Liver (tissue), 9 donors: ENCODE measurements around the gene PPT1. TPM values are rescaled to one million over a fixed set of nuclear protein-coding genes. Genes with fewer than 3 reads are reported as not detected.

Experiments
- DNase-seq: peaks from one replicate; pipeline ENCODE4 v3.0.0-alpha.2; 2017; ENCODE audit warnings: low spot score
- H3K27ac ChIP-seq, 2 donors: one replicate each; pipeline ENCODE4 v1.7.0; 2013; ENCODE audit warnings: inconsistent platforms in 2 of 2, low read length in 2 of 2, control low read depth in 1 of 2, low read depth in 1 of 2, mild to moderate bottlenecking in 1 of 2
- H3K27me3 ChIP-seq, 4 donors: one replicate each; pipeline versions ENCODE4 v1.6.1 to v1.7.0; 2013; ENCODE audit warnings: low read length in 3 of 4, inconsistent platforms in 1 of 4, mild to moderate bottlenecking in 1 of 4, moderate library complexity in 1 of 4; ENCODE audit not compliant: control insufficient read depth in 4 of 4, insufficient read depth in 4 of 4
- H3K36me3 ChIP-seq, 4 donors: one replicate each; pipeline versions ENCODE4 v1.6.1 to v1.7.0; 2013; ENCODE audit warnings: low read length in 3 of 4, mild to moderate bottlenecking in 3 of 4, low read depth in 1 of 4, moderate library complexity in 1 of 4; ENCODE audit not compliant: control insufficient read depth in 4 of 4, insufficient read depth in 3 of 4
- H3K4me1 ChIP-seq, 4 donors: one replicate each; pipeline versions ENCODE4 v1.6.1 to v1.7.0; 2013; ENCODE audit warnings: low read length in 3 of 4, mild to moderate bottlenecking in 3 of 4, moderate library complexity in 1 of 4; ENCODE audit not compliant: control insufficient read depth in 4 of 4, insufficient read depth in 4 of 4
- H3K4me3 ChIP-seq, 3 donors: one replicate each; pipeline versions ENCODE4 v1.6.1 to v1.7.0; 2013; ENCODE audit warnings: low read length in 3 of 3, control low read depth in 1 of 3, low read depth in 1 of 3, mild to moderate bottlenecking in 1 of 3
- H3K9ac ChIP-seq, 2 donors: one replicate each; pipeline ENCODE4 v1.7.0; 2013; ENCODE audit warnings: low read length in 2 of 2, mild to moderate bottlenecking in 2 of 2, moderate library complexity in 2 of 2, control low read depth in 1 of 2, low read depth in 1 of 2
- H3K9me3 ChIP-seq, 4 donors: one replicate each; pipeline versions ENCODE4 v1.6.1 to v1.7.0; 2013; ENCODE audit warnings: low read length in 3 of 4; ENCODE audit not compliant: control insufficient read depth in 4 of 4
- EGR1 ChIP-seq, 2 donors: IDR thresholded peaks; 2 replicates each; pipeline ENCODE4 v1.6.1; 2016 to 2018; ENCODE audit warnings: antibody characterized with exemption in 2 of 2, low read depth in 2 of 2
- FOXA1 ChIP-seq: IDR thresholded peaks from 2 replicates; pipeline ENCODE4 v1.6.1; 2016; ENCODE audit warnings: antibody characterized with exemption
- FOXA2 ChIP-seq: IDR thresholded peaks from 2 replicates; pipeline ENCODE4 v1.6.1; 2016; ENCODE audit warnings: antibody characterized with exemption
- GABPA ChIP-seq, 2 donors: IDR thresholded peaks in 1 of 2; conservative IDR thresholded peaks in 1 of 2; 2 replicates each; pipeline ENCODE4 v1.6.1; 2016; ENCODE audit warnings: antibody characterized with exemption in 2 of 2, mild to moderate bottlenecking in 1 of 2, moderate library complexity in 1 of 2
- HNF4A ChIP-seq, 2 donors: conservative IDR thresholded peaks; 2 replicates each; pipeline ENCODE4 v1.6.1; 2016; ENCODE audit warnings: antibody characterized with exemption in 2 of 2, mild to moderate bottlenecking in 2 of 2
- HNF4G ChIP-seq: IDR thresholded peaks from 2 replicates; pipeline ENCODE4 v1.6.1; 2016; ENCODE audit warnings: antibody characterized with exemption
- JUND ChIP-seq, 2 donors: IDR thresholded peaks; 2 replicates each; pipeline ENCODE4 v1.6.1; 2016; ENCODE audit warnings: antibody characterized with exemption in 2 of 2
- NR2F2 ChIP-seq: IDR thresholded peaks from 2 replicates; pipeline ENCODE4 v1.6.1; 2016; ENCODE audit warnings: antibody characterized with exemption
- RAD21 ChIP-seq, 2 donors: IDR thresholded peaks; 2 replicates each; pipeline ENCODE4 v1.6.1; 2016; ENCODE audit warnings: antibody characterized with exemption in 2 of 2, mild to moderate bottlenecking in 2 of 2
- RXRA ChIP-seq, 2 donors: IDR thresholded peaks; 2 replicates each; pipeline ENCODE4 v1.6.1; 2017 to 2018; ENCODE audit warnings: antibody characterized with exemption in 2 of 2, mild to moderate bottlenecking in 1 of 2
- SP1 ChIP-seq: IDR thresholded peaks from 2 replicates; pipeline ENCODE4 v1.6.1; 2018; ENCODE audit warnings: antibody characterized with exemption, mild to moderate bottlenecking
- TAF1 ChIP-seq: conservative IDR thresholded peaks from 2 replicates; pipeline ENCODE4 v1.6.1; 2016; ENCODE audit warnings: antibody characterized with exemption, mild to moderate bottlenecking
- YY1 ChIP-seq: IDR thresholded peaks from 2 replicates; pipeline ENCODE4 v1.6.1; 2016; ENCODE audit warnings: antibody characterized with exemption, mild to moderate bottlenecking
- WGBS: extraction: QIAGEN DNeasy Blood & Tissue Kit; methylation state at CpG from one replicate; pipeline ENCODE4 v1.1.7; 2013; 5-methylcytosine and 5-hydroxymethylcytosine counted together
- polyA plus RNA-seq, 2 donors: library from polyadenylated mRNA; stranded (reverse) in 1 of 2; unstranded in 1 of 2; fragments of 200-250 nt in 1 of 2; fragments of >200 nt in 1 of 2; fragmentation: Nextera tagmentation in 1 of 2; extraction: Ambion mirVana in 1 of 2; gene quantifications; one replicate each; pipeline versions ENCODE4 v1.2.1 to v1.2.3, GENCODE V29; 2013 to 2015
- total RNA-seq, 2 donors: library from RNA; depleted of rRNA; stranded (reverse); fragments of >200 nt; gene quantifications; one replicate each; pipeline ENCODE4 v1.2.3, GENCODE V29; 2014
- TF ChIP-seq, protein P1 (sequence below): IDR thresholded peaks from 2 replicates; pipeline ENCODE4 v1.6.1; 2016; ENCODE audit warnings: antibody characterized with exemption
- TF ChIP-seq, protein P2 (sequence below): IDR thresholded peaks from 2 replicates; pipeline ENCODE4 v1.6.1; 2016; ENCODE audit warnings: antibody characterized with exemption
- TF ChIP-seq, protein P3 (sequence below): IDR thresholded peaks from 2 replicates; pipeline ENCODE4 v1.6.1; 2016; ENCODE audit warnings: antibody characterized with exemption, mild to moderate bottlenecking
- TF ChIP-seq, protein P4 (sequence below): IDR thresholded peaks from 2 replicates; pipeline ENCODE4 v1.6.1; 2016; ENCODE audit warnings: antibody characterized with exemption
- TF ChIP-seq, protein P5 (sequence below): fragments of 150-350 bp; IDR thresholded peaks from 2 replicates; pipeline ENCODE4 v1.5.1; 2017; ENCODE audit warnings: improper control_type of control experiment, low read depth, low read length; ENCODE audit not compliant: missing input control
- donor health status: healthy.
- donor health status: healthy.
- donor health status: healthy.
- donor health status: healthy.
- donor health status: healthy.

PPT1 gene
- total and polyA plus RNA-seq, 4 donors: 15.4 to 46.8 (median 27.1) TPM

DNA sequence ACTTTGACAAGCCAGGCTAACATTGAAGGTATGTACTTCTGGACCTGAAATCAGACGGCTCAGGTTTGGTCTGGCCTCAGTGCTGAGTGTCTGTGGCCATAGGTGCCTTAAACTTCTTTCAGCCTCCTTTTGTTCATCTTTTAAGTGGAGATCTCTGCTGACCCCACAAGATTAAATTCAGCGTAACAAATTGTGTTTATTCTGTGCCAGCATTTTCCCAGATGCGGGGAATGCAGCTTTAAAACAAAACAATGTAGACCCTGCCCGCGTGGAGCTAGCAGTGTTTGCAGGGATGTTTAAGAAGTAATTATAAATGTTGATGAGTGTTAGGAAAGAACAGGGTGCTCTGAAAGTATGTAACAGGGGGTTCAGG lies 55.6 kb downstream of the PPT1 start:
- Histone ChIP-seq H3K9ac (peak overlapping the region; percentile 72 to 92), H3K9me3 (no peaks in the 10 kb centered on the region), H3K4me3 (peak overlapping the region; percentile 90 to 98 (median 95)), H3K27me3 (no peaks in the 10 kb centered on the region), H3K4me1 (peaks cover 3 to 35% (median 23%) of the 10 kb centered on the region in 4 donors), H3K36me3 (peaks cover 0 to 2% (median 0%) of the 10 kb centered on the region in 4 donors), H3K27ac (peak overlapping the region; percentile 73 to 99)
- no peak for DNase-seq
- no peak for TF ChIP-seq FOXA1
- TF ChIP-seq, protein P1, sequence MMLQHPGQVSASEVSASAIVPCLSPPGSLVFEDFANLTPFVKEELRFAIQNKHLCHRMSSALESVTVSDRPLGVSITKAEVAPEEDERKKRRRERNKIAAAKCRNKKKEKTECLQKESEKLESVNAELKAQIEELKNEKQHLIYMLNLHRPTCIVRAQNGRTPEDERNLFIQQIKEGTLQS: no peak
- TF ChIP-seq, protein P2, sequence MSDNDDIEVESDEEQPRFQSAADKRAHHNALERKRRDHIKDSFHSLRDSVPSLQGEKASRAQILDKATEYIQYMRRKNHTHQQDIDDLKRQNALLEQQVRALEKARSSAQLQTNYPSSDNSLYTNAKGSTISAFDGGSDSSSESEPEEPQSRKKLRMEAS: no peak
- no peak for TF ChIP-seq YY1
- WGBS: 33% methylated on average over 5 of the region's 5 CpGs

DNA sequence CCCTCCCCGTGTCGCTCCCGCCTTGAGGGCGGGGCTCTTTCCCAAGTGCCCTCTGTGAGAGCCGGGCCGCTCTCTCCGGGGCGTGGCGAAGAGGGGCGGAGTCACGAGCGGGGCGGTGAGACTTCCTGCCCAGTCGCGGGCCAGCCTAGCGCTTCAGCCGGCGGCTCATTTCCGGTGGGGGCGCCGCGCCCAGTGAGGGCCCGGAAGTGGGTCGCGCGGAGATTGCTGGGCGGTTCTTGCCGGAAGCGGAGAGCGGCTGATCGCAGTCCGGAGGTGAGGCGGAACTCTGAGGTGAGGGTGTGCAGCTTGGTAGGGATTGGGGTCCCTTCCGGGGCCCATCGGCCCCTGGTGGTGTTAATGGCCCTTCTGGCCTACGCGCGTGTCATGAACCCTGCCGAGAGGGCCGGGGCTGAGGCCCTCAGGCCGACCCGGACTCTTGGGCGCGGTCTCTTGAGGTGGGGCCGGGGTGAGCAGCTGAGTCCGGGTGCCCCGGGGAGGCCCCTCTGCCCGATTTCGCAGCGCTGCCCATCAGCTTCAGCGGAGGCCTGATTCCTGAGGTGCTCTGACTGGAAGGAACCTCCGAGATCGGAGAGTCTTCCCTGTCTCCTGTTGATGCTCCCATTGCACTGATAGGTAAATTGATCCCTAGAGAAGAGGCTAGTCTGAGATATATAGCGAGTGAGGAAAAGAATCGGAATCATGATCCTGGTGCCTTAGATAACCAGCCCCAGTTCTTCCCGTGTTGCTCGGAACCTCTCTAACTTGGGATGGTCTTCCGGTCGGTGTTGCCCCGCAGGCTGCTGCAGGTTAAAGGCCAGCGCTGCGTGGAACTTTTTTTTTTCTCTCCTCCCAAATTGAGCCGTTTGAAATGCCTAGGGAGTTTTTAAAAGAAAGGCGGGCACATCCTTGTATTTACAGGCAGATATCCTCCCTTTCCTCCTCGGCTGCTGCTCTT lies 56.3 kb downstream of the PPT1 start, which contains the start of gene CAP1:
Gene CAP1 (plus strand): TSS at position 219 of the 955 bp plus-strand sequence. CDS start 18,618 bp downstream, outside the sequence.
- under 1% methylated on average over 65 of the region's 65 CpGs for WGBS
- peaks cover 3 to 35% (median 24%) of the 10 kb centered on the region in 4 donors for H3K4me1 ChIP-seq

More for the DNA sequence above, 56.3 kb downstream of the PPT1 start, which contains the start of gene CAP1:
- Histone ChIP-seq H3K9me3 (no peaks in the 10 kb centered on the region), H3K27ac (peak within 1 kb of the TSS; percentile 91 to 99), H3K27me3 (no peaks in the 10 kb centered on the region), H3K9ac (peak within 1 kb of the TSS; percentile 83 to 96), H3K4me3 (peak within 1 kb of the TSS; percentile 90 to 98 (median 95)), H3K36me3 (peaks cover 0 to 2% (median 0%) of the 10 kb centered on the region in 4 donors)
- TF ChIP-seq SP1: peak; percentile 93
- TF ChIP-seq HNF4A (conservative IDR thresholded peaks at IDR 0.05): no peak
- TF ChIP-seq, protein P3, sequence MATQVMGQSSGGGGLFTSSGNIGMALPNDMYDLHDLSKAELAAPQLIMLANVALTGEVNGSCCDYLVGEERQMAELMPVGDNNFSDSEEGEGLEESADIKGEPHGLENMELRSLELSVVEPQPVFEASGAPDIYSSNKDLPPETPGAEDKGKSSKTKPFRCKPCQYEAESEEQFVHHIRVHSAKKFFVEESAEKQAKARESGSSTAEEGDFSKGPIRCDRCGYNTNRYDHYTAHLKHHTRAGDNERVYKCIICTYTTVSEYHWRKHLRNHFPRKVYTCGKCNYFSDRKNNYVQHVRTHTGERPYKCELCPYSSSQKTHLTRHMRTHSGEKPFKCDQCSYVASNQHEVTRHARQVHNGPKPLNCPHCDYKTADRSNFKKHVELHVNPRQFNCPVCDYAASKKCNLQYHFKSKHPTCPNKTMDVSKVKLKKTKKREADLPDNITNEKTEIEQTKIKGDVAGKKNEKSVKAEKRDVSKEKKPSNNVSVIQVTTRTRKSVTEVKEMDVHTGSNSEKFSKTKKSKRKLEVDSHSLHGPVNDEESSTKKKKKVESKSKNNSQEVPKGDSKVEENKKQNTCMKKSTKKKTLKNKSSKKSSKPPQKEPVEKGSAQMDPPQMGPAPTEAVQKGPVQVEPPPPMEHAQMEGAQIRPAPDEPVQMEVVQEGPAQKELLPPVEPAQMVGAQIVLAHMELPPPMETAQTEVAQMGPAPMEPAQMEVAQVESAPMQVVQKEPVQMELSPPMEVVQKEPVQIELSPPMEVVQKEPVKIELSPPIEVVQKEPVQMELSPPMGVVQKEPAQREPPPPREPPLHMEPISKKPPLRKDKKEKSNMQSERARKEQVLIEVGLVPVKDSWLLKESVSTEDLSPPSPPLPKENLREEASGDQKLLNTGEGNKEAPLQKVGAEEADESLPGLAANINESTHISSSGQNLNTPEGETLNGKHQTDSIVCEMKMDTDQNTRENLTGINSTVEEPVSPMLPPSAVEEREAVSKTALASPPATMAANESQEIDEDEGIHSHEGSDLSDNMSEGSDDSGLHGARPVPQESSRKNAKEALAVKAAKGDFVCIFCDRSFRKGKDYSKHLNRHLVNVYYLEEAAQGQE: no peak
- TF ChIP-seq FOXA1: no peak
- peak; percentile 29 to 34 for TF ChIP-seq RXRA (IDR thresholded peaks at IDR 0.05)
- TF ChIP-seq, protein P4, sequence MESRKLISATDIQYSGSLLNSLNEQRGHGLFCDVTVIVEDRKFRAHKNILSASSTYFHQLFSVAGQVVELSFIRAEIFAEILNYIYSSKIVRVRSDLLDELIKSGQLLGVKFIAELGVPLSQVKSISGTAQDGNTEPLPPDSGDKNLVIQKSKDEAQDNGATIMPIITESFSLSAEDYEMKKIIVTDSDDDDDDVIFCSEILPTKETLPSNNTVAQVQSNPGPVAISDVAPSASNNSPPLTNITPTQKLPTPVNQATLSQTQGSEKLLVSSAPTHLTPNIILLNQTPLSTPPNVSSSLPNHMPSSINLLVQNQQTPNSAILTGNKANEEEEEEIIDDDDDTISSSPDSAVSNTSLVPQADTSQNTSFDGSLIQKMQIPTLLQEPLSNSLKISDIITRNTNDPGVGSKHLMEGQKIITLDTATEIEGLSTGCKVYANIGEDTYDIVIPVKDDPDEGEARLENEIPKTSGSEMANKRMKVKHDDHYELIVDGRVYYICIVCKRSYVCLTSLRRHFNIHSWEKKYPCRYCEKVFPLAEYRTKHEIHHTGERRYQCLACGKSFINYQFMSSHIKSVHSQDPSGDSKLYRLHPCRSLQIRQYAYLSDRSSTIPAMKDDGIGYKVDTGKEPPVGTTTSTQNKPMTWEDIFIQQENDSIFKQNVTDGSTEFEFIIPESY: peak; percentile 56
- peak in 1 of 2 donors; percentile 57 for TF ChIP-seq JUND (IDR thresholded peaks at IDR 0.05)
- peak; percentile 17 to 24 for TF ChIP-seq RAD21 (IDR thresholded peaks at IDR 0.05)
- no peak for TF ChIP-seq HNF4G
- peak; percentile 11 for TF ChIP-seq TAF1
- TF ChIP-seq YY1: peak; percentile 41
- TF ChIP-seq, protein P2: peak; percentile 63
- TF ChIP-seq GABPA (IDR thresholded peaks at IDR 0.05 in 1 of 2, conservative IDR thresholded peaks at IDR 0.05 in 1 of 2): peak; percentile 93 to 98
- TF ChIP-seq, protein P1: no peak
- TF ChIP-seq NR2F2: peak; percentile 64
- TF ChIP-seq EGR1 (IDR thresholded peaks at IDR 0.05; ENCODE audit: low read depth in 2 of 2): peak; percentile 41 to 81
- TF ChIP-seq FOXA2: peak; percentile 17
- TF ChIP-seq, protein P5, sequence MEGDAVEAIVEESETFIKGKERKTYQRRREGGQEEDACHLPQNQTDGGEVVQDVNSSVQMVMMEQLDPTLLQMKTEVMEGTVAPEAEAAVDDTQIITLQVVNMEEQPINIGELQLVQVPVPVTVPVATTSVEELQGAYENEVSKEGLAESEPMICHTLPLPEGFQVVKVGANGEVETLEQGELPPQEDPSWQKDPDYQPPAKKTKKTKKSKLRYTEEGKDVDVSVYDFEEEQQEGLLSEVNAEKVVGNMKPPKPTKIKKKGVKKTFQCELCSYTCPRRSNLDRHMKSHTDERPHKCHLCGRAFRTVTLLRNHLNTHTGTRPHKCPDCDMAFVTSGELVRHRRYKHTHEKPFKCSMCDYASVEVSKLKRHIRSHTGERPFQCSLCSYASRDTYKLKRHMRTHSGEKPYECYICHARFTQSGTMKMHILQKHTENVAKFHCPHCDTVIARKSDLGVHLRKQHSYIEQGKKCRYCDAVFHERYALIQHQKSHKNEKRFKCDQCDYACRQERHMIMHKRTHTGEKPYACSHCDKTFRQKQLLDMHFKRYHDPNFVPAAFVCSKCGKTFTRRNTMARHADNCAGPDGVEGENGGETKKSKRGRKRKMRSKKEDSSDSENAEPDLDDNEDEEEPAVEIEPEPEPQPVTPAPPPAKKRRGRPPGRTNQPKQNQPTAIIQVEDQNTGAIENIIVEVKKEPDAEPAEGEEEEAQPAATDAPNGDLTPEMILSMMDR: no peak
- peak; percentile 100 for DNase-seq
